PFSK-1 (cell line): ENCODE measurements around the gene LDLRAD4.

Experiments used
- FOXP2 ChIP-seq: optimal IDR thresholded peaks from 2 replicates; pipeline ENCODE3; 2011; ENCODE audit warnings: borderline replicate concordance, control low read depth, inconsistent platforms; ENCODE audit not compliant: insufficient read depth; ENCODE audit errors: extremely low read length, extremely low read depth
- POLR2AphosphoS5 ChIP-seq: IDR thresholded peaks from 2 replicates; pipeline ENCODE4 v1.6.1; 2012; ENCODE audit warnings: low read depth, mild to moderate bottlenecking, control low read depth, low read length, moderate library complexity
- REST ChIP-seq, 2 experiments: IDR thresholded peaks; 2 replicates each; pipeline versions ENCODE4 v1.6.1 to v1.8.0; 2011 to 2012; ENCODE audit warnings: low read depth in 2 of 2, low read length in 2 of 2, control low read depth in 1 of 2, inconsistent platforms in 1 of 2, mild to moderate bottlenecking in 1 of 2, moderate library complexity in 1 of 2; ENCODE audit not compliant: insufficient read depth in 1 of 2
- SIN3A ChIP-seq: IDR thresholded peaks from 2 replicates; pipeline ENCODE4 v1.6.1; 2012; ENCODE audit warnings: mild to moderate bottlenecking, low read length, moderate library complexity, borderline replicate concordance; ENCODE audit not compliant: insufficient read depth
- TAF1 ChIP-seq: IDR thresholded peaks from 2 replicates; pipeline ENCODE4 v1.6.1; 2012; ENCODE audit warnings: low read length, control low read depth, borderline replicate concordance; ENCODE audit not compliant: insufficient read depth

GRCh38 chr18:13503836-13504235, 285.3 kb downstream of the LDLRAD4 start:
- TF ChIP-seq TAF1: no peak
- TF ChIP-seq POLR2AphosphoS5: no peak
- no peak for TF ChIP-seq FOXP2
- no peak for TF ChIP-seq SIN3A
- no peak for TF ChIP-seq REST (IDR thresholded peaks at IDR 0.05; ENCODE audit: insufficient read depth in 1 of 2, low read depth in 2 of 2, low read length in 2 of 2)
